HT-29 (cell line): ENCODE results near the gene PCNT. TPM values are rescaled to one million over a fixed set of nuclear protein-coding genes. Genes with fewer than 3 reads are reported as not detected.
"Not testable (repeated sequence)": the region's sequence is repeated elsewhere in the genome, so short reads cannot be mapped to it uniquely, and the experiment has no call there.

Source experiments
- DNase-seq: peaks from one replicate; pipeline ENCODE4 v3.0.0-alpha.2; 2015; ENCODE audit warnings: low spot score
- total RNA-seq: library from RNA; depleted of rRNA; stranded (reverse); fragments of >200 nt; shearing (Covaris generic); gene quantifications from 2 replicates; pipeline ENCODE4 v1.2.3, GENCODE V29; 2014

The PCNT gene
- total RNA-seq, 1 experiment from 2014 or later = 51.3 TPM

DNA sequence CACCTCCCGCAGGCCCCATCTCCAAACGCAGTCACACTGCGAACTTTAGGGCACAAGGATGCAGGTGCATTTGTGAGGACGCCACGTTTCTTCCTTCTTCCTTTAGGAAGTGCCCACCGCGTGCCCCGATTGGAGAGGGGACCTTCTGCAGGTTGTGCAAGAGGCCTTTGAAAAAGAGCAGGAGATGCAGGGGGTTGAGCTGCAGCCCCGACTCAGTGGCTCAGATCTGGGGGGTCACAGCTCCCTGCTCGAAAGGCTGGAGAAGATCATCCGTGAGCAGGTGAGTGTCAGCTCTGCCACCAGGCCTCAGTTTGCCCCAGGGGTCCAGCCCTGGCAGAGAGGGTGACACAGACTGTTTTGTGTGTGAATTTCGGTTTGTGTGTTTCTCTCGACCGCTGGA lies 103.6 kb downstream of the PCNT start:
- no peak for DNase-seq

DNA sequence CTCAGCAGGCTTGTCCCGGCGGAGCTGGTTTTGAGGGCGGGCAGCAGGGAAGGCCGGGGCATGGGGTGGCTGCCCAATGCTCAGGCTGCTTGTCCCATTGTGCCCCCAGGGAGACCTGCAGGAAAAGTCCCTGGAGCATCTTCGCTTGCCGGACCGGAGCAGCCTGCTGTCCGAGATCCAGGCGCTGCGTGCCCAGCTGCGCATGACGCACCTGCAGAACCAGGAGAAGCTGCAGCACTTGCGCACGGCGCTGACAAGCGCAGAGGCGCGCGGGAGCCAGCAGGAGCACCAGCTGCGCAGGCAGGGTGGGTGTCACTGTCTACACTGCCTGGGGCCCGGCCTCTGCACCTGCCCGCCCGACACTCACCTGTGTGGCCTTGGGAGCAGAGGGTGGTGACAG lies 104.3 kb downstream of the PCNT start:
- no peak for DNase-seq

DNA sequence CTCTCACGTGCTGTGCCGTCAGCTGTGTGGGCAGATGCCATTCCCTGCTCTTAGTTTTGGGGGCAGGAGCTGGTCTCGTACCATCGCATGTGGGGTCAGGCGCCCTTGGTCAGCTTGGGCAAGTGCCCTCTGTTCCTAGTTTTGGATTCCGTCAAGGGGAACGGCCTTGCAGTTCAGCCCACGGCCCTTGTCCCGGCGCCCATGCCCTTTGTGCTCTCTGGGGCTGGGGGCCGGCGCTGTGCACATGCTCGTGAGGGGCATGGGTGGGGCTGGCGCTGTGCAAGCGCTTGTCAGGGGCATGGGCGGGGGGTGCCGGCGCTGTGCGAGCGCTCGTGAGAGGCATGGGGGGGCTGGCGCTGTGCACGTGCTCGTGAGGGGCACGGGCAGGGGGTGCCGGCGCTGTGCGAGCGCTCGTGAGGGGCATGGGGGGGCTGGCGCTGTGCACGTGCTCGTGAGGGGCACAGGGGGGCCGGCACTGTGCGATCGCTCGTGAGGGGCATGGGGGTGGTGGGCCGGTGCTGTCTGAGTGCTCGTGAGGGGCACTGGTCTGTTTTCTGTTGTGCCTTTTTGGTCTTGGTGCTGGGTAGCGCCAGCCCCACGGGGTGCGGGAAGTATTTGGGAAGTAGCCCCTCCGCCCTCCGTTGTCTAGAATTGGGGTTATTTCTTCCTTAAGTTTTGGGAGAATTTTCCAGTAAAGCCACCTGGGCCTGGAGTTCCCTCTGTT lies 105.2 kb downstream of the PCNT start:
- no peak for DNase-seq

DNA sequence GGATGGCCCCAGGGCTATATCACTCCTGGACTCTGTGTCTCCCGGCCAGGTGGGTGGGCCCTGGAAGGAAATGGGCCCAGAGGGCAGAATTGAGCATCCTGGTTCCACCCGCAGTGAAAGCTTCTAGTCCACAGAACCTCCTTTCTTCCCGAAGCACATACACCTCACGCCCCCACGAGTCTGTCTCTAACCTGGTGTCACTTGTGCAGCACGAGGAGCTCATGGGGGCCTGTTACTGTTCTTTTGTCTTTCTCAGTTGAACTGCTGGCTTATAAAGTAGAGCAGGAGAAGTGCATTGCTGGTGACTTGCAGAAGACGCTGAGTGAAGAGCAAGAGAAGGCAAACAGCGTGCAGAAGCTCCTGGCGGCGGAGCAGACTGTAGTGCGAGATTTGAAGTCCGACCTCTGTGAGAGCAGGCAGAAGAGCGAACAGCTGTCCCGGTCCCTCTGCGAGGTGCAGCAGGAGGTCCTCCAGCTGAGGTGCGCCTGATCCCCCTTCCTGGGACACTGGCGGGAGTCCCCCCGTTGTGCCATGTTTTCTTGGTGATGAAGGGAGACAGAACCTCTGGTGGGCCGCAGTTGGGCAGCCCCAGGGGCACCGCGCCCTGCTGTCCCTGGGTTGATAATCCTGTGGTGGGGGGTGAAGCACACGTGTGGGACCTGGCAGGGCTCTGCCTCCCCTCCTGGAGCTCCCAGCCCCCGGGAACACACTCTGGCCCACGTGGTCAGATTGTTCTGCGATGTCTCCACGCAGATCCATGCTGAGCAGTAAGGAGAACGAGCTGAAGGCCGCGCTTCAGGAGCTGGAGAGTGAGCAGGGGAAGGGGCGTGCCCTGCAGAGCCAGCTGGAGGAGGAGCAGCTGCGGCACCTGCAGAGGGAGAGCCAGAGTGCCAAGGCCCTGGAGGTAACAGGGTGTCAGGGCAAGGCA lies 106.1 kb downstream of the PCNT start:
- no peak for DNase-seq

DNA sequence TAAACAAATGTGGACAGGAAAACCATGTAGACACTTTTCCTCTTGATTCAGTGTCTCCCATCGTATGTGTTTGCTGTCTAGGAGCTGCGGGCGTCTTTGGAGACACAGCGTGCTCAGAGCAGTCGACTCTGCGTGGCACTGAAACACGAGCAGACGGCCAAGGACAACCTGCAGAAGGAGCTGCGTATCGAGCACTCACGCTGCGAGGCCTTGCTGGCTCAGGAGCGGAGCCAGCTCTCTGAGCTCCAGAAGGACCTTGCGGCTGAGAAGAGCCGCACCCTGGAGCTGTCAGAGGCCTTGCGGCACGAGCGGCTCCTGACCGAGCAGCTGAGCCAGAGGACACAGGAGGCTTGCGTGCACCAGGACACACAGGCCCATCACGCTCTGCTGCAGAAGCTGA lies 107.5 kb downstream of the PCNT start:
- no peak for DNase-seq

DNA sequence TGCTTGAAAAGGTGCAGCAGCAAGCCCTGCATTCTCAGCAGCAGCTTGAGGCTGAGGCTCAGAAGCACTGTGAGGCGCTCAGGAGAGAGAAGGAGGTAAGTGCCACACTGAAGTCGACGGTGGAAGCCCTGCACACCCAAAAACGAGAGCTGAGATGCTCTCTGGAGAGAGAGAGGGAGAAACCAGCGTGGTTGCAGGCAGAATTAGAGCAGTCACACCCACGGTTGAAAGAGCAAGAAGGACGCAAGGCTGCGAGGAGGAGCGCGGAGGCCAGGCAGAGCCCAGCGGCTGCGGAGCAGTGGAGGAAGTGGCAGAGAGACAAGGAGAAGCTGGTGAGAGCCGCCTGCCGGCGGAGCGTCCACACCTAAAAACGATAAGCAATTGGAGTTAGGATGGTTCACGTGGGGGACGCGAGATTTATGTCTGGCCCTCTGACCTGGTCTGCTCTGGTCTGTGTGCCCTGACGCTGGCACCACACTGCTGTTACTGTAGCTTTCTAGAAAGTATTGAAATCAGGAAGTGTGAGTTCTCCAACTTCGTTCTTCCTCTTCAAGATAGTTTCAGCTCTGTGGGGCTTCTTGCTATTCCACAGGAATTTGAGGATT lies 108.0 kb downstream of the PCNT start:
- no peak for DNase-seq

DNA sequence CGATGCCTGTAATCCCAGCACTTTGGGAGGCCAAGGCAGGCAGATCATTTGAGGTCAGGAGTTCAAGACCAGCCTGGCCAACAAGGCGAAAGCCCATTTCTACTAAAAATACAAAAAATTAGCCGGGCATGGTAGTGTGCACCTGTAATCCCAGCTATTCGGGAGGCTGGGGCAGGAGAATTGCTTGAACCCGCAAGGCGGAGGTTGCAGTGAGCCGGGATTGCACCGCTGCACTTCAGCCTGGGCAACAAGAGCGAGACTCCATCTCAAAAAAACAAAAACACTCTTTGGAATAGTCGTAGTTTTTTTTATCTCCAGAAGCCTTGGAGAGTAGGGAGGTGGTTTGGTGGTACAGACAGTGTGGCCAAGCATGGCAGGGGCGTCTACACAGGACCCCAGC lies 109.2 kb downstream of the PCNT start:
- DNase-seq = not testable (repeated sequence)

DNA sequence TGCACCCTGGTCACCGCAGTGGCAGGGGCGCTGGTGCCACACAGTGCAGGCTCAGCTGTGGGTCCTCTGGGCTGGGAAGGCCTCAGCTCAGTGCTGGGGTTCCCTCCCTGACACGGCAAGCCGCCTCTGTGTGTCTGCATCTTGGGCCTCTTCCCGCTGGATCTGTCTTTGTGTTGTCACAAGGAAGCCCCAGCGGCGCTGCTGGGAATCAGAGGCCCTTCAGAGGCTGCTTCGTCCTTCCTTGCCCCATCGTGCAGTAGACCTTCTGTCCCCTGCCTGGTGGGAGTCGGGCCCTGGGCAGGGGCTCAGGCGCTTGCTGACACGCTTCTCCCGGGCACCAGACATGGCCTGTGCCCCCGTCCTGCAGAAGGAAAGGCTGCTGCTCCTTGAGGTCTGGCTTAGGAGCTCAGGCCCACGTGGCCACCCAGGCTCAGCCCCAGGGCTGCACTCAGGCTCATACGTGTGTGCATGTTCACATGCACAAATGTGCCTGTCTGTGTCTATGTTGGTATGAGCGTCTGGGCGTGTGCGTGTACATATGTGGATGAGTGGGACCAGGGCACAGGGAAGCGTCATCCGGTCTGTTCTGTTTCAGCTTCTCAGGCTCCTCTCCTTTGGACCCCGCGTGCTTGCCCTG lies 110.5 kb downstream of the PCNT start:
- DNase-seq = no peak

DNA sequence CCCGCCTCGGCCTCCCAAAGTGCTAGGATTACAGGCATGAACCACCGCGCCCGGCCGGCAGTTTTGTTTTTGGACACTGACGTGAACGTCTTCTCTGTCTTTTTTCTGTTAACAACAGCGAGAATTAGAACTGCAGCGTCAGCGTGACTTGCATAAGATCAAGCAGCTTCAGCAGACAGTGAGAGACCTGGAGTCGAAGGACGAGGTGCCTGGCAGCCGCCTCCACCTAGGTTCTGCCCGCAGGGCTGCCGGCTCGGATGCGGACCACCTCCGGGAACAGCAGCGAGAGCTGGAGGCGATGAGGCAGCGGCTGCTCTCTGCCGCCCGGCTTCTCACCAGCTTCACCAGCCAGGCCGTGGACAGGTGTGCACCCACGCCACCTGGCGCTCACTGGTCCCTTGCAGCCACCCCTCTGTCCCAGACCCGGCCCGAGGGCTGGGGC lies 111.9 kb downstream of the PCNT start:
- no peak for DNase-seq

DNA sequence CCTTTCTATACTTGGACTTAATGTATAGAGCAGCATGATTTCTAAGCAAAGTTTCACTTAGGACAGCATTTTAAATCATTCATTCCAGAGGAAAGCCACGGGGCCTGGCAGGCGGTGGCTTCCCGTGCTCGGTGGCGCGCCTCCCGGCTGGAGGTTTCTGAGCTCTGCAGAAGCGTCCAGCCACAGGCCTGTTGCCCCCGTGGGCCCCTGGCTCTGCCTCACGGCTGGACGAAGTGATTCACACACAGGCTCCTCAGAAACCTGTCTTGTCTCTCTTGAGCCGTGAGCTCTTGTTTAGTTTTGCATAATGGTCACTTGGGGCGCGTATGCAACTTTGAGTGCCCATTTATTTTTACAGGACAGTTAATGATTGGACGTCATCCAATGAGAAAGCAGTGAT lies 112.7 kb downstream of the PCNT start:
- DNase-seq = no peak

DNA sequence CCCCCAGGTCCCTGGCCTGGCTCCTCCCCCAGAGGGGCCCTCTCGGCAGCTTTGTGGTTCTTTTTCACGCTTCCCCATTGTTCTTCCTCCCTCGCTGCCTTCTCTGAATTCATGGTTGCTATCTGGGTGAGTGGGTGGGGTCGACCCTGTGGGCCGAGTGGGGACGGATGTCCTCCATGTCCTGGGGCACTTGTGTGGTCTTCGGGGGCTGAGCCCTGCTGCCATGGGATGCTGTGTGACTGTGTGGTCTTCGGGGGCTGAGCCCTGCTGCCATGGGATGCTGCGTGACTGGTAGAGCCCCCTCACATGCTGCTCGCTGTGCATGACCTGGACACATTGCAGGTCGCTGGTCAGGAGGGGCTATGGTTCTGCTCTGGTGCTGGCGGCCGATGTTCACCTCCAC lies 113.1 kb downstream of the PCNT start:
- no peak for DNase-seq

DNA sequence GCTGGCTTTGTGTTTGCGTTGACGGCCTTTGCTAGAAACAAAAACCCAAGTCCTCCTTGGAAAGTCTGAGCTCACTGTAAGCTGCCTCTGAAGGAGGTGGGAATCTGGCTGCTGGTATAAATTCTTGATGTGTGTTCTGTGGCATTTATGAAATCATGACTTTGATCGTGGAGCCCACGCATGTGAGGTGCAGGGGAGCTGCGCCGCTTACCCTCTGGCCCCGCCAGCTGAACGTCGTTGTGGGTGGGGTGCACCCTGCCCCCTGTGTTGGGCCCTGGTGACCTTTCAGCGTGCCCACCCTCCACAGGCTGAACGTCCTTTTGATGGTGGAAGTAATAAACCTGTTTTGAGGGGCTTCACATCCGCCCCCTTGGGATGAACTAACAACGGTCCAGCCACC lies 113.6 kb downstream of the PCNT start:
- no peak for DNase-seq

DNA sequence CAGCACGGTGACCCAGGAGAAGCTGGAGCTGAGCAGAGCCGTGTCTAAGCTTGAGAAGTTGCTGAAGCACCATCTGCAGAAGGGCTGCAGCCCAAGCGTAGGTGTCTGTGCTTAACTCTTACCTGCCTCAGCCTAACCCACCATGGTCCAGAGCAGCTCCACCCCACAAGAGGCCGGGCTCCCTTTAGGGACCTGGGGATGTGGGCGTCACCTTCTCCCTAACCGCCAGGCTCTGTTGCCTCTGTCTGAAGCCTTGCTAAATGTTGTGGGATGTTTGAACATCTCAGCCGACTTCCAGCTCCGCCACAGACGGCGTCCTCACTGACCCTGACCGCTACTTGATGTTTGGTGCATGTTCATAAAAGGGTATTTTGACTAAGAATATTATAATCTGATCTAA lies 114.3 kb downstream of the PCNT start:
- no peak for DNase-seq

DNA sequence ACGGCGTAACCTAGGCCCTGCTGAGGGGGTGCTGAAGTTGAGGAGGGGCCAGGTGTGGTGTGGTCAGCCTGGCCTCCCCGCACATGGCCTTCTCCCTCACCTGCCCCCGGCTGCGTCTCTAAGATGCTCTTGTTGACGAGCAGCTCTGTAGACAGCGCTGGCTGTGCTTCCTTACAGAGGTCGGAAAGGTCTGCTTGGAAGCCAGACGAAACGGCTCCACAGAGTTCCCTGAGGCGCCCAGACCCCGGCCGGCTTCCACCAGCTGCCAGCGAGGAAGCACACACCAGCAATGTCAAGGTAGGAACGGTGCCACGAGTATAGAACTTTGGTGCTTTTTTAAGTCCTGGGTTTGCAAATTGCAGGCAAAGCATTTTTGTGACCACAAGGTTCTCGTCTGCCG lies 116.0 kb downstream of the PCNT start:
- no peak for DNase-seq

DNA sequence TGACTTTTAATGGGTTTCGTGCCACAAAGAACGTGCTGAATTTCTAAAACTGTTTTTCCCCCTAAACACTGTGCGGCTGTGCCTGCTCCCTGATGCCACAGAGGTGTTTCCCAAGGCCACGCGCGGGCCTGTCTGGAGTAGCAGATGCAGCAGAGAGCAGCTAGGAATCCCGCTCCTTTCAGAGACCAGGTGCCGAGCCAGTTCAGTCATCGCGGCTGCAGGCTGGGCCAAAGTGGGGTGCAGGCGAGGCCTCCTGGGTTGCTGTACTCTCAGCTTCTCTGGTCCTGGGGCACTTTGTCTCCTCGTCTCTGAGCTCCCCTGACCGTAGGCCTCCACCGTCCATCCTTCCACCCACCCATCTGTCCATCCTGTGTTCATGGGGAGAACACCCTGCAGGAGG lies 117.4 kb downstream of the PCNT start:
- DNase-seq = no peak

DNA sequence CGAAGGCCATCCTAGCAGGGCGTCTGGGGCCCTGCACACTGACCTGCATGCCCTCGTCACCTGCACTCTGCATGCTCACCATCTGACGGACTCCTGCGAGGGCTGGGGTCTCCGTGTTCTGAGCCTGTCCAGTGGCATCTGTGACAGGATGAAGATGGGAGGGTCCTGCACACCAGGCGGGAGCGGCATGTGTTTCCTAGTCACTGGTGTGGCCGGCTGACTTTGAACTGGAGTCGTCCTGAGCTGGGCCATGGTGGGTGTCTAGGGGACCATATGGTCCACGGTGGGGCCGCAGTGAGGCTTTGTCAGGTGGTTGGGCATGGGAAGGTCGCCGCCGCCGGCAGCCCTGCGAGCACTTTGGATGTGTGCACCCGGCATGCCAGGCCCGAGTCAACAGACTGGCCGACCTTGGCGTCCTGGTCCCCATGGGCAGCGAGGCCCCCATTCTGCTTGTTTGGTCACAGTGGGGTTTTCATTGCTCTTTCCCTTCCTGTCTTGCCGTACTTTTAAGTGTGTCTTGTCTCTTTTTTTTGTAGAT lies 118.1 kb downstream of the PCNT start:
- no peak for DNase-seq

DNA sequence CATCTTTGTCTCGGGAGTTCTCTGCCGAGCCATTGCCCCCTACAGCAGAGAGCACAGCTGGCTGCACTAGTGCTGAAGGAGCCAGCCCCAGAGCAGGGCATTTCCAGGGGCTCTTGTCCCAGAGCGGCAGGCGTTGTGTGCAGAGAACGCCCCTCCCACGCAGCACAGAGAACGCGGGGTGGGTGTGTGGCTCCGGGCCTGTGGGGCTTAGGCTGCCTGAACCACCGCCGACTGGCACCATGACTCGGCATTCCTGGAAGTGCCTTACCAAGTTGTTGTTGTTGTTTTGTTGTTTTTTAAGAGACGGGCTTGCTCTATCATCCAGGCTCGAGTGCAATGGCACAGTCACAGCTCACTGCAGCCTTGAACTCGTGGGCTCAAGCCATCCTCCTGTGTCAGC lies 119.0 kb downstream of the PCNT start:
- DNase-seq = no peak

DNA sequence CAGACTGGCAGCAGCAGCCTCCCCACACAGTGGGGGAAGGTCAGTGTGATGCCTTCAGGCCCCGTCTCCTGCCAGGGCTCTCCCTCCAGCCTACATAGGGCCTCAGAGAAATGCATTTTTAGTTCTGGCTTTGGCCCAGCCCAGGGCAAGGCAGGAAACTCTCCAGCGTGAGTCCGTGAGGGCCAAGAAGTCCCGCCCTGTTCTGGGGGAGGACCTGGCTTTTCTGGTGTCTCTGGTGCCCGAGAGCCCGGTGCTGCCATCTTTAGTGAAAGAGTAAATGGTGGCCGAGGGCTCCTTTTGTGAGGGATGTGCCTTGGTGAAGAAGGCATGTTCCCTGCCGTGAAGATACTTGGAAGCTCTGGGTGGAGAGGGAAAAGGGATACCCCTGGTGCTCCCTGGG lies 120.0 kb downstream of the PCNT start:
- DNase-seq = no peak

DNA sequence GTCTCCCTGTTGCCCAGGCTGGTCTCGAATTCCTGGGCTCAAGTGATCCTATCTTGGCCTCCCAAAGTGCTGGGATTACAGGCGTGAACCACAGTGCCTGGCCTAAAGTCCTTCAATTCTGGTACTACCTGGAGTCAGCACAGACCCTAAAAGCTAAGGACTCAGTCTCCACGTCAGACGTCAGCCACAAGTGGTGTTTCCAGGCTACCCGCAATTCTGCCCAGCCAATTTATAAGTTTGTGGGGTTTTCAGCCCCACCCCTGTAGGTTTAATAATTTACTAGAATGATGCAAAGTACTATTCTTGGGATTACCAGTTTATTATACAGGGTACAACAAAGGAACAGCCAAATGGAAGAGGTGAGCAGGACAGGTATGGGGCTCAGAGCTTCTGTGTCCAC lies 124.2 kb downstream of the PCNT start:
- DNase-seq = no peak

DNA sequence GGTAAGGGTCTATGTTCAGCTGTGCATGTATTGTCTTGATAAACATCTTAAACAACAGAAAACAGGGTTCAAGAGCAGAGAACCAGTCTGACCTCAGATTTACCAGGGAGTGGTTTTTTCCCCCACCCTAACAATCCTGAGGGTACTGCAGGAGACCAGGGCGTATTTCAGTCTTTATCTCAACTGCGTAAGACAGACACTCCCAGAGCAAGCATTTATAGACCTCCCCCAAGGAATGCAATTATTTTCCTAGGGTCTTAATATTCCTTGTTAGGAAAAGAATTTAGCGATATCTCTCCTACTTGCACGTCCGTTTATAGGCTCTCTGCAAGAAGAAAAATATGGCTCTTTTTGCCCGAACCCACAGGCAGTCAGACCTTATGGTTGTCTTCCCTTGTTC lies 124.9 kb downstream of the PCNT start:
- DNase-seq = not testable (repeated sequence)

DNA sequence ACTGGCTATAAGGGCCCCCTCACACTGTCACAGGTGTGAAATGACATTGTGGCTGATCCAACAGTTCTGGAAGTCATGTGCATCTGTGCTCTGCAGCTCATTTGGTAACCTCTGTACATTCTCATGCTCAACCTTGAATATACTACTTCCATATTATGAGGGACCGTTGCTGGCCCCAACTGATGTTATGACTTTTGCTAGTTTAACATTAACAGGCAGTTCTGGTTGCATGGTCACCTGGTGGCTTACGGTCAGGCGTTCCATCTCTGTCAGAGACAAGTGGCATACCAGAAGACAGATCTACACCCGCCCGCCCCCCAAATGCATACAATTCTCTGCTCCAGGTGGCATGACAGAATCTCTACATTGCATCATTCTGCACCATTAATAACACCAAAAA lies 128.8 kb downstream of the PCNT start:
- DNase-seq = no peak

DNA sequence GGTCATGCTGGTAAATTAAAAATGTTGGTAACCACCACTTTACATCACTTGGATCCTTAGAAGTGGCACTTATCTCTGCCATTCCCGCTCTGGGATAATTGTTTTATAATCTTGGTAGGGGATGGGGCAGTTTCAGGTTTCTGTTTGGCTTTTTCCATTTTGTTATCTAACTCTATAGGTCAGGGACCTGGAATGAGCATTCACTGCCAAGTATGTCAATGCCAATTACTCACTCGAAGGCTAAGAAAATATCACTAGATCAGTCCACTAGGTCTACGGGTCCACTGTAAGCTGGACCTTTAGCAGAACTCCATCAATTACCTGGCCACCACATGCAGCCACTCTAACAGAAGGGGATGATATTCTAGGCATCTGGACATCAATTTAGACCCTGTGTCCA lies 130.2 kb downstream of the PCNT start:
- DNase-seq = no peak
